Measurements from ENCODE around the gene MUC5B.

- TF ChIP-seq CTCF (IDR thresholded peaks at IDR 0.05), result no peak
- TF ChIP-seq POLR2A (IDR thresholded peaks at IDR 0.05), result no peak
- TF ChIP-seq POLR2AphosphoS5 (IDR thresholded peaks at IDR 0.05), result no peak
Measured at GRCh38 chr11:1297011-1297575, 74.2 kb downstream of the MUC5B start.
